Testis (tissue), 2 donors: ENCODE results near the gene PRAC1.

Experiments used
- CTCF ChIP-seq, 3 experiments: fragments of 450-650 bp in 2 of 3; fragments of 200-600 bp in 1 of 3; sonication (generic) in 1 of 3; IDR thresholded peaks; one replicate each; pipeline ENCODE4 v1.5.1; 2016 to 2019; ENCODE audit warnings: antibody characterized with exemption in 3 of 3, mild to moderate bottlenecking in 2 of 3, moderate library complexity in 1 of 3
- POLR2A ChIP-seq: fragments of 450-650 bp; IDR thresholded peaks from one replicate; pipeline ENCODE4 v1.6.1; 2017; ENCODE audit warnings: antibody characterized with exemption, mild to moderate bottlenecking, moderate library complexity

GRCh38 chr17:48737330-48738043 lies 15.2 kb upstream of the PRAC1 start:
- TF ChIP-seq CTCF (IDR thresholded peaks at IDR 0.05) (no peak), POLR2A (no peak)
